ENCODE data around the gene NDUFA5. TPM values are rescaled to one million over a fixed set of nuclear protein-coding genes. Genes with fewer than 3 reads are reported as not detected.

The NDUFA5 gene
- 31.7 to 55.3 TPM (median 34.5 TPM) in 5 replicates for total RNA-seq (2022; extraction: Qiagen RNA extraction)

DNA sequence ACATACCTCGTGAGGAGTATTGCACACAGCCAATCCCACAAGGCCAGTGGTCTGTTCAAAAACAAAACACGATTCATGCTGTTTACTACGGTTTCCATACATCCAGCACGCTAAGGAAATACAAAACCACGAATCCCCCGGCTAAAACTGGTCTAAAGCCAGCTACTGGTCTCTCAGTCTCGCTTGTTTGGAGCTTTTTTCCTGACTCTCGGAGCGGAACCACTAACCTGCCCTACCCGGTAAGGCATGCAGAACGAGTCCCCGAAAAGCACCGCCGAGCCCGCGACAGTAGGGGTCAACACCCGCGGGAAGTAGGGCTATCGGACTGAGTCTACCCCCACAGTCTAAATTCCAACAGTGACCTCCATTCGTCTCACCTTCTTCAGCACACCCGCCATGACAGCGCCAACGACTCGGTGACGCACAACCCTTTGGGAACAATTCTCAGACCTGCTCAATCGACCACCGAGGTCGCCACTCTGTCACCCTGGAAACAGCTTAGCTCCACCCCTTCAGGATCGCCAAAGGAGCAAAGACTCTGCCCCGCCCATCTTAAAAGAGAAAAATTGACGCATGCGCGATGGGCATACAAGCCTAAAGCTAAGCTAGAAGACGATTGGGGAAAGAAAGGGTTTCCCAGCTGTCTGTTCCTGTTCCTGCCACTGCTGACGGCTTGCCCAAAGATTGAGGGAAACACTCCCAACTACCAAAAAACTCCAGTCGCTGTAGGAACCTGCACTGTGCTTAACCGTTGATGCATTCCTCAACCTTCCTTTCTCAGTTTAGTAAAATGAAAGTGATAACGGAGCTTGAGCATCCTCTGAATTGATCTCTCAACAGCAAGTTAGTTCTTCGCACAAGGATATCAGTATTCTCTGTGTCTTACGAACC is at the start of gene NDUFA5:
NDUFA5 (minus strand) TSS at position 421 of the 891 bp plus-strand sequence; CDS start at position 398, 23 bp downstream.

DNA sequence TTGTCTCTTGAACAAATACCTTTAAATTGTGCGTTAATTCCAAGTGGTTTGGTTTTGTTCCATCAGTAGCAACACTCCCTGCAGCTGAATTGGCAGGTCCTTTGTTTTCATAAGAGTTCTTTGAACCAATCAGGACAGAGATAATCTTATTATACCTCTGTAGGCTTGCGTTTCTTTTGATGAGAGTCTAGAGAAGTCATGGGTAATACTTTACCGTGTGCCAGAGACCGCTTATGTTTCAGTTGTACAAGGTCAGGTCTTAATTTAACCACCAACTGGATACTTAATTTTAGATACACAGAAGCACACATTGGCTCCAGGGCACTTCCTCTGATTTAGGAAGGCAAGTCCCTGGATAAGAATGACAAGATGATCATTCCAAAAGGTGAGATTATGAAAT is 43.9 kb upstream of the NDUFA5 start, which contains the start of gene ASB15:
ASB15 (plus strand) TSS at position 292 of the 400 bp plus-strand sequence. CDS start 12,682 bp downstream, outside the sequence.

DNA sequence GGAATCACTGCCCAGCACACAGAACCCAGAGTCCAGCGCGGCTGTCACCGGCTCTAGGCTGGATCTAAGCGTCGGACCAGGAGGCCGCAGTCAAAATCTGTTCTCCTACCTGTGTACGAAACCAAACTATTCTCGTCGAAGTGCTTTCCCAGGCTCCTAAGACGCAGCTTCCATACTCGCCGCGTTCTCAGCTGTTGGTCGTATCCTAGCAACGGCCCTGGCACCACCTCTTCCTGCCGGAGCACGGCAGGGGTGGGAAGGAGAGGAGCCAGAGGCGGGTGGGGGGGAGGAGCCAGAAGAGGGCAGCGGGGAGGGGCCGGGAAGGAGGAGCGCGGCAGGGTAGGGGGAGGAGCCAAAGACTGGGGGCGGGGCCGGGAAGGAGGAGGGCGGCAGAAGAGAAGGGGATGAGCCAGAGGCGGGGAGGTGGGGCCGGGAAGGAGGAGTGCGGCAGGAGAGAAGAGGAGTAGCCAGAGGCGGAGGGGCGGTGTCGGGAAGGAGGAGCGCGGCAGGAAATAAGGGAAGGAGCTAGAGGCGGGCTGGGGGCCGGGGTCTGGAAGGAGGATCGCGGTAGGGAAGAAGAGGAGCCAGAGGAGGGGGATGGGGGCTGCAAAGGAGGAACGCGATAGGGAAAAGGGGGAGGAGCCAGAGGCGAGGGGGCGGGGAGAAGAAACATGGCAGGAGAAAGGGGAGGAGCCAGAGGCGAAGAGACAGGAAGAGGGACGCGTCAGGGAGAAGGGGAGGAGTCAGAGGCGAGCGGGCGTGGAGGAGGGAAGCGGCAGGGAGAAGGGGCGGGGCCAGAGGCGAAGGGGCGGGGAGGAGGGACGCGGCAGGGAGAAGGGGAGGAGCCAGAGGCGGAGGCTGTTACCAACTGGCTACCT is 23.0 kb downstream of the NDUFA5 start, which contains the start of gene IQUB:
IQUB (minus strand) TSS at position 213 of the 878 bp plus-strand sequence. CDS start 22,255 bp downstream, outside the sequence.

Other genes starting within 250 kb of the NDUFA5 start
- gene IQUB, start 23.2 kb downstream of the NDUFA5 start, total RNA-seq (2022; extraction: Qiagen RNA extraction), result 0.04 to 0.11 TPM (median 0.06 TPM) in 4 of 5 replicates, not detected in the other
- gene ASB15, start 44.0 kb upstream of the NDUFA5 start, total RNA-seq (2022; extraction: Qiagen RNA extraction), result not detected in 5 replicates
- not detected in 5 replicates for gene LMOD2, start 98.0 kb upstream of the NDUFA5 start, total RNA-seq (2022; extraction: Qiagen RNA extraction)
- 20.3 to 29.1 TPM (median 24.2 TPM) in 5 replicates for gene WASL, start 191.2 kb upstream of the NDUFA5 start, total RNA-seq (2022; extraction: Qiagen RNA extraction)

Measured in A549 treated with dexamethasone at 1 μM for 4 hours (cell line).